ENCODE measurements around the gene NSMCE3. TPM values are rescaled to one million over a fixed set of nuclear protein-coding genes. Genes with fewer than 3 reads are reported as not detected.

NSMCE3 gene
- total and polyA plus RNA-seq, 4 donors, result 2.8 to 6.1 (median 5.7) TPM

DNA sequence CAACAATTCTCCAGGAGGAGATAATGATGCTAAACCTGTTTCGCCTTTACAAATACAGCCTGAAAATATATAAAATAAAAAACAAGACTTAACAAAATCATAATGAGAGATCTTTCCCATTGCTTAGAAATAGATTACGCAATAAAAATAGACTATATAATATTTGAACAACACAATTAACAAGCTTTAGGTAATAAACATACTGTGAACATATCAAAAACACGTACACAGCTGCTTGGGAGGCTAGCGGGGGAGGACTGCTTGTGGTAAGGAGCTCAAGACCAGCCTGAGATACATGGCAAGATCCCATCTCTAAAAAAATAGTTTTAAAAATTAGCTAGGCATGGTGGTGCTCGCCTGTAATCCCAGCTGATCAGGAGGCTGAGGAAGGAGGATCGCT, 8.7 kb downstream of the NSMCE3 start:
- no peaks in the 10 kb centered on the region for H3K4me1 ChIP-seq (ENCODE audit: control insufficient read depth in 1 of 2, insufficient read depth in 2 of 2, low read length in 2 of 2)
- intact Hi-C loops (cut with DNase I), result no loop called here
- H3K27ac ChIP-seq (ENCODE audit: low read depth in 1 of 2, low read length in 2 of 2), result no peak overlapping the region
- H3K4me3 ChIP-seq (ENCODE audit: low read length in 2 of 2), result no peak overlapping the region
- no peak for ATAC-seq (ENCODE audit: low FRiP score)
- DNase-seq, result no peak
- H3K27me3 ChIP-seq (ENCODE audit: control insufficient read depth in 1 of 2, insufficient read depth in 2 of 2, low read length in 1 of 2), result no peaks in the 10 kb centered on the region
- WGBS, 2 donors, result 94 to 97% methylated on average over 6 of the region's 6 CpGs
- H3K36me3 ChIP-seq (ENCODE audit: control insufficient read depth in 1 of 2, insufficient read depth in 2 of 2, low read length in 1 of 2), result no peaks in the 10 kb centered on the region
- H3K9me3 ChIP-seq (ENCODE audit: control insufficient read depth, low read length), result no peaks in the 10 kb centered on the region

DNA sequence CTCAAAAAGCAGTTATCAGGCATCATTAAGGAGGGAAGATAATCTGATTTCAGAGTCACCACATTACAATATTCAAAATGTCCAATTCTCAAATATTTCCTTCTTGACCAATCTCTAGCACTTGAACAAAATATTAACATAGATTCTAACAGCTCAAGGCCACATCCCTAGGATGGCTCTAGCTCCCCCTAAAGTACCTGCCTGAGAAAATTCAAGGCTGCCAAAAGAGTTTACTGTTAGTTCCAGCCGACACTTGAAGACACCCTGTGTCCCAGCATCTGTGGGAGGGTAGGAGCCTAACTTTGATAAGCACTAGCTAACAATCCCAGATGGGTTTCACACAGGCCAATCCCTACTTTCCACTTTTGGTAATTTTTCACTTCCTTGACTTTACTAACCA, 10.4 kb downstream of the NSMCE3 start:
- no peaks in the 10 kb centered on the region for H3K27me3 ChIP-seq (ENCODE audit: control insufficient read depth in 1 of 2, insufficient read depth in 2 of 2, low read length in 1 of 2)
- no peaks in the 10 kb centered on the region for H3K9me3 ChIP-seq (ENCODE audit: control insufficient read depth, low read length)
- DNase-seq (no peak), ATAC-seq (ENCODE audit: low FRiP score) (no peak)
- no peak overlapping the region for H3K4me3 ChIP-seq (ENCODE audit: low read length in 2 of 2)
- H3K27ac ChIP-seq (ENCODE audit: low read depth in 1 of 2, low read length in 2 of 2), result no peak overlapping the region
- no peaks in the 10 kb centered on the region for H3K36me3 ChIP-seq (ENCODE audit: control insufficient read depth in 1 of 2, insufficient read depth in 2 of 2, low read length in 1 of 2)
- intact Hi-C loops (cut with DNase I), result no loop called here
- no peaks in the 10 kb centered on the region for H3K4me1 ChIP-seq (ENCODE audit: control insufficient read depth in 1 of 2, insufficient read depth in 2 of 2, low read length in 2 of 2)
- 0 to 70% methylated on average over 1 of the region's 1 CpG for WGBS, 2 donors

DNA sequence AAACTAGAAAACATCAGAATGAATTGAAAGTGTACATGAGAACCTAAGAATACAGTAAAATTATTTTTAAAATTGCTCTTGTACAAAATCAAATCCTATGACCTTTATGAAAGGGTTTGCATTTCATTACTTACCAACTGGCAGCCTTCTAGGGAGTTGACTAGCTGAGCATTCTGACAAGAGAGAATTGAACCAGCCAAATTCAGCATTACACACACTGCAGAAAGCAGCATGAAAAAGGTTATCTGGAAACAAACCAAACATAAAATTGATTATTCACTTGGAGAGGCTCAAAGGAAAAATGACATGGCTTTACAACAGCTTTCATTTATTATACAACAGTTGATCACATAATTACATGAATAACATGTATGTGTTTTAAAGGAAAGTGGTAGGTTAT, 17.4 kb downstream of the NSMCE3 start:
- Histone ChIP-seq H3K36me3 (ENCODE audit: control insufficient read depth in 1 of 2, insufficient read depth in 2 of 2, low read length in 1 of 2) (no peaks in the 10 kb centered on the region), H3K27ac (ENCODE audit: low read depth in 1 of 2, low read length in 2 of 2) (no peak overlapping the region), H3K9me3 (ENCODE audit: control insufficient read depth, low read length) (no peaks in the 10 kb centered on the region), H3K4me3 (ENCODE audit: low read length in 2 of 2) (no peak overlapping the region), H3K27me3 (ENCODE audit: control insufficient read depth in 1 of 2, insufficient read depth in 2 of 2, low read length in 1 of 2) (no peaks in the 10 kb centered on the region), H3K4me1 (ENCODE audit: control insufficient read depth in 1 of 2, insufficient read depth in 2 of 2, low read length in 2 of 2) (no peaks in the 10 kb centered on the region)
- intact Hi-C loops (cut with DNase I), result no loop called here
- DNase-seq (no peak), ATAC-seq (ENCODE audit: low FRiP score) (no peak)

DNA sequence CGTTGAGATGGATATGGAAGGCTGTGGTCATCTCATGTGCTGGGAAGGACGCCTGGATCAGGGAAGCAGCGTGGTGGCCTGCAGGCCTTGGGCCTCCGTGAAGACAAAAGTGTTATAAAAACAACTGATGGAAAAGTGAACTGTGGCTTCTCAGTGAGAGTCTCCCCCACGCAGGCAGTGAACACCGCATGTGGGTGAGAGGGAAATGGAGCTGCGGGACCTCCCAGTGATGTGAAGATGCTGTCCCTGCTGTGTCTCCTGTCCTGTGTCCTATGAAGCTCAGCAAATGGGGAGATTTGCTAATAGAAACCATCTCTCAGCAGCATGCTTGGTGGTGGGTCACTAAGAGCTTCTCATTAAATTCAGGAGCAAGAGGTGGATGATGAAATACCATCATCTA, 25.1 kb downstream of the NSMCE3 start:
- Histone ChIP-seq H3K36me3 (ENCODE audit: control insufficient read depth in 1 of 2, insufficient read depth in 2 of 2, low read length in 1 of 2) (no peaks in the 10 kb centered on the region), H3K9me3 (ENCODE audit: control insufficient read depth, low read length) (no peaks in the 10 kb centered on the region), H3K4me1 (ENCODE audit: control insufficient read depth in 1 of 2, insufficient read depth in 2 of 2, low read length in 2 of 2) (no peaks in the 10 kb centered on the region), H3K27me3 (ENCODE audit: control insufficient read depth in 1 of 2, insufficient read depth in 2 of 2, low read length in 1 of 2) (no peaks in the 10 kb centered on the region), H3K4me3 (ENCODE audit: low read length in 2 of 2) (no peak overlapping the region), H3K27ac (ENCODE audit: low read depth in 1 of 2, low read length in 2 of 2) (no peak overlapping the region)
- intact Hi-C loops (cut with DNase I), result no loop called here
- ATAC-seq (ENCODE audit: low FRiP score) (no peak), DNase-seq (no peak)
- 58 to 65% methylated on average over 7 of the region's 7 CpGs for WGBS, 2 donors

DNA sequence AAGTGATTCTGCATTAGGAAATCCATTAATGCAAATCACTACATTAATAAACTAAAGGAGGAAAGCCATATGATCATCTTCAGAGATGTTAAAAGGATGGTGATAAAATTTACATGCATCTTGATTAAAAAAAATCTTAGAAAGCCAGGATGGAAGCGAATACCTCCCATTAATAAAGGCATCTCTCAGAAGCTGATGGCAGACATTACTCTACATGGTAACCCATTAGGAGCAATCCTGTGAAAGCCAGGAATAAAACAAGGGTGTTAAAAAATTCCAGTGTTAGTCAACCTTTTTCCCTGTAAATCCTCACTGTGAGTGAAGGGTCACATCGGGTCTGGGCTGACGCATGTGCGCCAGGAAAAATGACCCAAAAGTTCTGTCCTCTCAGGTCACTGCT, 25.5 kb downstream of the NSMCE3 start:
- no peaks in the 10 kb centered on the region for H3K36me3 ChIP-seq (ENCODE audit: control insufficient read depth in 1 of 2, insufficient read depth in 2 of 2, low read length in 1 of 2)
- DNase-seq, result no peak
- no peak overlapping the region for H3K27ac ChIP-seq (ENCODE audit: low read depth in 1 of 2, low read length in 2 of 2)
- H3K4me3 ChIP-seq (ENCODE audit: low read length in 2 of 2), result no peak overlapping the region
- intact Hi-C loops (cut with DNase I), result no loop called here
- no peaks in the 10 kb centered on the region for H3K4me1 ChIP-seq (ENCODE audit: control insufficient read depth in 1 of 2, insufficient read depth in 2 of 2, low read length in 2 of 2)
- no peaks in the 10 kb centered on the region for H3K9me3 ChIP-seq (ENCODE audit: control insufficient read depth, low read length)
- WGBS, 2 donors, result 79 to 87% methylated on average over 4 of the region's 4 CpGs
- no peak for ATAC-seq (ENCODE audit: low FRiP score)
- H3K27me3 ChIP-seq (ENCODE audit: control insufficient read depth in 1 of 2, insufficient read depth in 2 of 2, low read length in 1 of 2), result no peaks in the 10 kb centered on the region

DNA sequence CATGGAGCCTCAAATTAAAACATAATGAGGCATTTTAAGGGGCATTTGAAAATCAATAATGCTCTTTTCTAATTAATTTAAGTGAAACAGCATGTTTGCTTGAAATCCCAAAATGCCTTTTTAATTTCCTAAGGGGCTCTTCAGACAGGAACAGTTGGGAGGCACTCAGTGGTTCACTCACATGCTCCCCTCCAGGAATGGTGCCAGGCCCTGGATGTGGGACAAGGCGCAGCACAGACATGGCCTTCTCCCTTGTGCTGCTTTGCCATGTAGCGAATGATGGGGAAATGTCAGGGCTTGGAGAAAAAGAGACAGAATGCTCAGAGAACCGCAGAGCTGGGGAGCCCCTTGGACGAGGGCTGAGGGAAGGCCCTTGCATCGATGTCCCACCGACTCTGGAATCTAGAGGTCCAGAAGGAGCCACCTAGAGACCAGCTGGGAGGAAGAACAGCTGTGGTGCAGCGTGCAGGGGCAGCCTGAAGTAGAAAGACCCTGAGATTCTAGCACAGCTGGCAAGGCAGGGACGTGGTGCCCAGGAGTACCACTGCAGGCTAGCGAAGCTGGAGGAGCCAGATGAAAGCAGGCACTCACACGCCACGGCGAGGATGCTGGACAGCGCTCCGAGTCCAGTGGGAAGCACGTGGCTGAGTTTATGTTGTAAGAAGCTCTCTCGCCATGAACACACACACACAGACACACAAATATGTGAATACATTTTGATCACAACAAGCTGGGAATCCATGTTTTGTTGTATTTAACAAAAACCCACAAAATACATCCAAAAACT, 27.0 kb downstream of the NSMCE3 start:
- intact Hi-C loops (cut with DNase I), result no loop called here
- WGBS, 2 donors, result 45 to 49% methylated on average over 16 of the region's 16 CpGs
- Histone ChIP-seq H3K36me3 (ENCODE audit: control insufficient read depth in 1 of 2, insufficient read depth in 2 of 2, low read length in 1 of 2) (no peaks in the 10 kb centered on the region), H3K4me1 (ENCODE audit: control insufficient read depth in 1 of 2, insufficient read depth in 2 of 2, low read length in 2 of 2) (no peaks in the 10 kb centered on the region), H3K4me3 (ENCODE audit: low read length in 2 of 2) (no peak overlapping the region), H3K27me3 (ENCODE audit: control insufficient read depth in 1 of 2, insufficient read depth in 2 of 2, low read length in 1 of 2) (no peaks in the 10 kb centered on the region), H3K27ac (ENCODE audit: low read depth in 1 of 2, low read length in 2 of 2) (no peak overlapping the region), H3K9me3 (ENCODE audit: control insufficient read depth, low read length) (no peaks in the 10 kb centered on the region)
- DNase-seq (no peak), ATAC-seq (ENCODE audit: low FRiP score) (no peak)

DNA sequence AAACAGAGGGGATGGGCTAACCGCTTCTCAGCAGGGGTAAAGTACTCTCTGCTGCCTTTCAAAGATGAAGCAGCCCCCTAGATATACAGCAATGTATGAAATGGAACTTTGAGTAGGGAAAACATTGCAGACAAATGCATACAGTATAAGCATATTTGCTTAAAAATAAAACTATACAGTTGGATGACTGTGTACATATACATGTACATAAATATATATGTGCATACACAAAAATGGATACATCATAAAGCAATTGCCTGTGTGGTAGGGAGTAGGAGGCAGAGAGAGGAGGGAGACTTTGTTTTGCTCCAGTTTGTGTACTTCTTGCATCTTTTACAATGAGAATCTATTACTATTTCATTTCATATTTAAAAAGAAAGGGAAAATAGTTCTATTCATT, 28.4 kb downstream of the NSMCE3 start:
- no peaks in the 10 kb centered on the region for H3K4me1 ChIP-seq (ENCODE audit: control insufficient read depth in 1 of 2, insufficient read depth in 2 of 2, low read length in 2 of 2)
- intact Hi-C loops (cut with DNase I), result no loop called here
- no peaks in the 10 kb centered on the region for H3K27me3 ChIP-seq (ENCODE audit: control insufficient read depth in 1 of 2, insufficient read depth in 2 of 2, low read length in 1 of 2)
- H3K9me3 ChIP-seq (ENCODE audit: control insufficient read depth, low read length), result no peaks in the 10 kb centered on the region
- no peaks in the 10 kb centered on the region for H3K36me3 ChIP-seq (ENCODE audit: control insufficient read depth in 1 of 2, insufficient read depth in 2 of 2, low read length in 1 of 2)
- DNase-seq (no peak), ATAC-seq (ENCODE audit: low FRiP score) (no peak)
- H3K27ac ChIP-seq (ENCODE audit: low read depth in 1 of 2, low read length in 2 of 2), result no peak overlapping the region
- WGBS, 2 donors, result 86 to 89% methylated on average over 1 of the region's 1 CpG
- H3K4me3 ChIP-seq (ENCODE audit: low read length in 2 of 2), result no peak overlapping the region

DNA sequence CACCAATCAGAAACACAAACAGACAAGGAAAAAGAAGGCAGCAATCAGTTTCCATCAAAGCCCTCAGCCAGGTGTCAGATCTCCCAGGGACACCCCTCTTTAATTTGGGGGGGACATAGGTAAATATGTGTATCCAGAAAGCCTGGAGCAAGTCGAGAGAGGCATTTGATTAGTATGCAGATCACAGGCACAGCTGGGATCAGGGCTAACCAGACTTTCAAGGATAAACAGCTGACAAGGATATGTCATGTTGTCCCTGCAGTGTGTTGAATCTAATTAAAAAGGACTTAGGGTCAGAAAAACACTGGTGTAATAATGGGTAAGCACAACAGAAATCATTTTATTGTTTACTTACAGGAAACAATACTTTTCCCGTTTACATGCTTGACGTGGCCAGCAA, 30.2 kb downstream of the NSMCE3 start:
- WGBS, 2 donors, result 52% methylated on average over 3 of the region's 3 CpGs
- Histone ChIP-seq H3K27ac (ENCODE audit: low read depth in 1 of 2, low read length in 2 of 2) (no peak overlapping the region), H3K4me1 (ENCODE audit: control insufficient read depth in 1 of 2, insufficient read depth in 2 of 2, low read length in 2 of 2) (no peaks in the 10 kb centered on the region), H3K27me3 (ENCODE audit: control insufficient read depth in 1 of 2, insufficient read depth in 2 of 2, low read length in 1 of 2) (no peaks in the 10 kb centered on the region), H3K9me3 (ENCODE audit: control insufficient read depth, low read length) (peaks cover 2% of the 10 kb centered on the region), H3K4me3 (ENCODE audit: low read length in 2 of 2) (no peak overlapping the region), H3K36me3 (ENCODE audit: control insufficient read depth in 1 of 2, insufficient read depth in 2 of 2, low read length in 1 of 2) (no peaks in the 10 kb centered on the region)
- intact Hi-C loops (cut with DNase I), result no loop called here
- DNase-seq, result no peak
- ATAC-seq (ENCODE audit: low FRiP score), result no peak

DNA sequence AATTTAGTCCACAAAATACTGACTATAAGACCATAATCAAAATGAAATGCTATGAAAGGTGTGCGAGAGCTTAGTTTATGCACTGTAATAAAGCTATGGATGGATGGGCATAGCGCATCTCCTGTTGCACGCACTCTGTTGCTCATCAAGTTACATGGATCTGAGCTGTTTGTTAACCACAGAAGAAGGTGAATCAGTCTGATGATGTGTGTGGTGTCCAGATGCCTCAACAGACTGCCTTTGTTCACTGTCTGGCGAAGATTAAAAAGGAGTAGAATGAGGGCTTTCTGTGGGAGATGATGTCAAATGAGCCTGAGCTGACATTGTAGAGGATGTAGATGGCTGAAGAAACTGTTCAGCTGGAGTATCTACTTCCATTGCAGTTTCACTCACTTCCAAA, 36.1 kb downstream of the NSMCE3 start:
- intact Hi-C loops (cut with DNase I), result no loop called here
- no peaks in the 10 kb centered on the region for H3K36me3 ChIP-seq (ENCODE audit: control insufficient read depth in 1 of 2, insufficient read depth in 2 of 2, low read length in 1 of 2)
- ATAC-seq (ENCODE audit: low FRiP score) (no peak), DNase-seq (no peak)
- no peaks in the 10 kb centered on the region for H3K27me3 ChIP-seq (ENCODE audit: control insufficient read depth in 1 of 2, insufficient read depth in 2 of 2, low read length in 1 of 2)
- peaks cover 4% of the 10 kb centered on the region for H3K9me3 ChIP-seq (ENCODE audit: control insufficient read depth, low read length)
- 94 to 95% methylated on average over 4 of the region's 4 CpGs for WGBS, 2 donors
- H3K27ac ChIP-seq (ENCODE audit: low read depth in 1 of 2, low read length in 2 of 2), result no peak overlapping the region
- no peak overlapping the region for H3K4me3 ChIP-seq (ENCODE audit: low read length in 2 of 2)
- H3K4me1 ChIP-seq (ENCODE audit: control insufficient read depth in 1 of 2, insufficient read depth in 2 of 2, low read length in 2 of 2), result no peaks in the 10 kb centered on the region
